ENCODE results near the gene HMX2.
"Not testable (repeated sequence)": the region's sequence is repeated elsewhere in the genome, so short reads cannot be mapped to it uniquely, and the experiment has no call there.

HMX2 gene

DNA sequence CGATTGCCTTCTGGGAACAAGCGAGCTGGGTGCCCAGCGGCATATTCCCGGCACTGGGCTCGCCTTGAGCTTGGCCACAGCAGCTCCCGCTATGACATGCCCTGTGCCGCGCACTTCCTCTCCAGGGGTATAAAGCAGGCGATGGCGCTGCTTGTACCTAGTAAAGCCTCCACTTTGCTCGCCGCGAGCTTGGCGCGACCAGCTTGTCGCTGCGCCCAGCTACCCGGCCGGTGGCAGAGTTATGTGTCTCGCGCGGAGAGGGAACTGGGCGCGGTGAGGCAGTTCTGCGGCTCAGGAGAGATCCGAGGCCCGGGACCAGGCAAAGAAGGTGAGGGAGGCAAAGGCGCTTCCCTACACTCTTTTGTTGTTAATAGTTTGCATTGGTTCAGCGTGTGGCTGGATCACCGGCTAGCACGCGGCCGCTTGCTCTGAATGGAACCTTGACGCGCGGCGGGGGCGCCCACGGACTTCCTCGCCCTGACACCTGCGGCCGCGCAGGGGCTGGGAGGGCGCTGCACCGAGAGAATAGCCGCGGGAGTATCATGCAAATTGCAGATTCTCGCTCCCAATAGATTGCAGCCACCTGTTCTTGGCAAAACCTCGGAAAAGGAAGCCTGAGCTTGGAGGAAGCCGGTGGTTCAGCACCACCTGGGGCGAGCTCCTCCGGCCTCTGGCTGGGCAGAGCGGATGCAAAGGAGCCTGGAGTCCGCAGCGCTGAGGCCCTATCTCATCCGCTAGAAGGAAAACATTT is 3.2 kb downstream of the HMX2 start:
- DNase-seq (ENCODE audit: low read depth, low spot score) = no peak

DNA sequence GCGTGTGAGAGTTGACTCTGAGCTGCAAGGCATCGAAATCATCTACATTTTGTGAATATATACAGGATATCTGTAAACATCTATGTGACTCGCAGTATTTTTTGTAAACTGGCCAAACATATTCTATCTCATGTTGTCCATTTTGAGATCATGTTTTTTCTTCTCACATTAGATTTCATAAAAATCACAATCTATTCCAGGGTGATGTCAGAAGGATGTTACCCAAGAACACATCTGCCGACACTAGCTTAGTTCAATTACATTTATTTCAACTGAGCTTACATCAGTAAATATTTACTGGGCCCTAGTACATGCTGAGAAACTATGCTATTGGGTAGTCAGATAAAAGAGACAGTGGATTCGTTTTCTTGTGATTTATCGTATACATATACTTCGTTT is 3.8 kb downstream of the HMX2 start:
- no peak for DNase-seq (ENCODE audit: low read depth, low spot score)

DNA sequence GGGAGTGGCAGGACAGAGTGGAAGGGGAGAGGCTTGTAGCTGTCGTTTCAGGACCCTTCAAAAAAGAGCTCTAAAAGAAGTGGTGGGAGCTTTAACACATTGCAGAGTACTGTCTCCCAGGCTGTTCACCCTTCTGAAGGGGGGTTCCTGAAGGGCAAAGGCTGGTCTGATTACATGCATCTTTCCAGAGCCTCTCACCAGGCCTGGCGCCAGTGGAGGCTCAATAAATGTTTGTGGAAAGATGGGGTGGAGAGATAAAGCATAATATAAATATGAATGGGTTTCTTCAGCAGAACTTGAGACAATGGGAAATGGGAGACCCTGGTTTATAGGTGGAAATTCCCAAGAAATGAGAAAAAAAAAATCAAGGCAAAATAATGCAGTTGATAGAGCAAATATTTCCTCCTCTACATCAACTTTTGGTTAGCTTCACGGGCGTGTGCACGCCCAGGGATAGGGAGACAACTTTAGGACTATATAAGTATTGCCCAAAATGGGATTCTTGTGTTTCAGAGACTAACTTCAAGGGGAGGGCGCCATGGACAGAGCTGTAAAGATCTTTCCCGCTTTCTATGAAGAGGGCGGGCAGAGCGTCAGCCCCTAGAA is 5.7 kb downstream of the HMX2 start:
- no peak for DNase-seq (ENCODE audit: low read depth, low spot score)

DNA sequence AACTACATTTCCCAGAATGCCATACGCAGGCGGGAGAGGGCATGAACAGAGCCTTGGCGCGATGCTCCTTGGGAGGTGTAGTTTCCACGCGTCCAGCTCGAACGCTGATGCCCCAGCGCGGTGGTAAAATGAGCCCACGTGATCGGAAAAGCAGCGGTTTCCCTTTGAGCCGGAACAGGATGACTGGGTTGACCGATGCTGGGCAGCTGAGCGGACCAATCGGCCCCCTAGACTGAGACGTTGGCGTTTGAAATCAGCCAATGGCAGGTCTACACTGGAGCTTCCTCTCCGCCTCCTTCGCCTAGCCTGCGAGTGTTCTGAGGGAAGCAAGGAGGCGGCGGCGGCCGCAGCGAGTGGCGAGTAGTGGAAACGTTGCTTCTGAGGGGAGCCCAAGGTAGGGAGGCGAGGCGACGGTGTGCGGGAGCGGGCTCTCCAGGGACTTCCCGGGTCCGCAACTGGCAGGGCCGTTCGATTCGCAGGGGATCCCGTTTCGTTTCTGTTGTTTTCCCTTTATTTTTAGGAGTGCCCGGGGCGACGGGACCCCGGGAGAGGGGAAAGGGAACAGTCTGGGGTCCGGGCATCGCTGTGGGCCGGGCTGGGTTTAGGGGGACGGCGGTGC is 6.3 kb downstream of the HMX2 start, which contains the start of gene BUB3:
Gene BUB3, plus strand, starts transcription at position 311 of the 619 bp plus-strand sequence. CDS start 516 bp downstream, outside the sequence.
- peak; percentile 87 for DNase-seq (ENCODE audit: low read depth, low spot score)

DNA sequence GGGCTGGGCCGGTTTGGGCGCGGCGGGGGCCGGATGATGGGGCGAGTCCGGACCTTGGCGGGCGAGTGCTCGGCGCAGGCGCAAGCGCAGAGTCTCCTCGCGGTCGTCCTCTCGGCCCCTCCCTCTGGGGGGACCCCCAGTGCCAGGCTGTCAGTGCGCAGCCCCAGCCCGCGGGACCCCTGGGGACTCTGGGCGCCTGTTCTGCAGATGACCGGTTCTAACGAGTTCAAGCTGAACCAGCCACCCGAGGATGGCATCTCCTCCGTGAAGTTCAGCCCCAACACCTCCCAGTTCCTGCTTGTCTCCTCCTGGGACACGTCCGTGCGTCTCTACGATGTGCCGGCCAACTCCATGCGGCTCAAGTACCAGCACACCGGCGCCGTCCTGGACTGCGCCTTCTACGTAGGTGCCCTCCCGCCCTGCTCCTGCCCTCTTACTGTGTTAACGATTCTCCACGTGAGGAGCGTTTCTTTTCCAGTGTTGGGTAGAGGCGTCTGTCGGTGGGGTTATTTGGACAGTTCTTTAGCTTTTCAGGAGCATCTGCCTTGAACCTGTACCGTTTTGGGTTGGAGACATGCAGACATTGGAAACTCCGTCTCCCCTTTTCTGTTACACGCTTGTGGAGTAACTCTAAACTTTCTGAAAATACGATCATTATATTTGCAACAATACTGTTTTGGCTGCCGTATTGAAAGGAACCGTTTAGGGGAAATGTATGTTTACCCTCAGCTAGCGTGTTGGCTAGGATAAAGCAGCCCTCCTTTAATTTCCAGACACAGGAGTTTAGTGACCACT is 7.0 kb downstream of the HMX2 start:
- no peak for DNase-seq (ENCODE audit: low read depth, low spot score)

DNA sequence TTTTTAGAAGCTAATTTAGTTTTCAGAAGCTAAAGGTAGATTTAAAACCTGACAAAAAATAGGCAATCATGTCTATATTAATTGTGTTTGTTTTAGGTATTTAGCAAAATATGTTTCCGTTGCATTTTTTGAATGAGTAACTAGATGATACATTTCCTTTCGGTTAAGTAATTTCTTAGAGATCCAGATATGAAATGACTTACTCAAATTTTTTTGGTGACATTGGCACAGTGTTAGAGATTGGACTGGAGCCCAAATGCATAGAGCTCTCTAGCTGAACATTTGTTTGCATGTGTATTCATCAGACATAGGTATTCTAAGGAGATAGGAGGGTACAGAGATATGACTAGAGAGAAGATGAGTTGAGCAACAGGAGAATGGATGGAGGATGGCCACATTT is 8.1 kb downstream of the HMX2 start:
- DNase-seq (ENCODE audit: low read depth, low spot score) = no peak

DNA sequence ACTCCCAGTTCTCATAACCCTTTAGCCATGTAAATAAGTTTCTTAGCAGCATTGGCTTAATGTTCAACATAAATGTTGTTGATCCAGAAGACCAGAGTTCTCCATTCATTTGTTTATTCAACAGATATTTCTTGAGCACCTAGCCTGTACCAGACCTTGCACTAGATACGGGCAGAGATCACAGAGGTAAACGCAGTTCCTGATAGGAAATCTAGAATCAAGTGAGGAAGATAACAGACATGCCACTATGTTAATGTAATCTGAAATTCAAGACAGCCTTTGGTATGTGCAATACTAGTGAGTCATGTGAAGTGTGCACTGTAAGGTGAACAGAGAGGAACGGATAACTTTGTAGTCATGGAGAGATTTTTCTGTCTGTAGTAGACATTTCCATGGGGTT is 9.3 kb downstream of the HMX2 start:
- no peak for DNase-seq (ENCODE audit: low read depth, low spot score)

DNA sequence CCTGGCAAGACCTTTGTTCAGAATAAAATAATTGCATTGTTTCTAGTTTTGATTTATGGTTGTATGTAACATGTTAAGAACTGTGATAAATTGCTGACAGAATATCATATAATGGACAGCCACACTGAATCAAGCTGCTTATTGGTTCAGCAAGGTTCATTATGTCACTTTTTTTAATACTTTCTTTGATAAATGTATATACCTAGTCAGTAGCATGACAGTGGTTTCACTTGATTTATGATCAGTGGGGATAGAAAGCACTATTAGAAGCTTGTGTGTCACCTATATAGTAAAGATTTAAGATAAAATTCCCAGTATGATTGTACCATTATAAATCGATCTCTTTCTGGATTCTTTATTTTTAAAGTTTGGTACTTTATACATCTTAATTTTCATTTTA is 10.7 kb downstream of the HMX2 start:
- no peak for DNase-seq (ENCODE audit: low read depth, low spot score)

DNA sequence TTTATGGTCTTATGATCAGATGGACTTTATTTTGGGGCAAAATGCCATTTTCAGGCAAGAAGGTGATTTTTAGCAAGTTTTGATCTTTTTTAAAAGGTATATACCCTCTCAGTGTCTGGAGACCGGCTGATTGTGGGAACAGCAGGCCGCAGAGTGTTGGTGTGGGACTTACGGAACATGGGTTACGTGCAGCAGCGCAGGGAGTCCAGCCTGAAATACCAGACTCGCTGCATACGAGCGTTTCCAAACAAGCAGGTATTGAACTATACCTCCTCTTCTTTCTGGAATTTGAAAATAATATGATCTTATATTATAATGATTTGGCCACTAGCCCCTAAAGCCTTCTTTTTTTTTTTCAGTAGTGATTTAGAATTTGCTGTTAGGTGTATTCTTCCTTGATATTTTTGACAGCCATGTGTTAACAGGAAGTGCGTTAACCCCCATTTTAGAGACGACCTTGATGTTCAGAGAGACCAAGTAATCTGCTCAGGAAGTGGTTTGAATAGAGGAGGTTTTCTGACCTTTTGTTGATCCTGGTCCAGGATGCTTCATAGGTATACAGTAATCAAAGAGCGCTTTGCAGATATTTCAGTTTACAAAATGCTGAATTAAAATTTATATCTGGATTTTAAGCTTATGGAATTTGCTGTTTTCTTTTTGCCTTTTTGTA is 12.5 kb downstream of the HMX2 start:
- DNase-seq (ENCODE audit: low read depth, low spot score) = no peak

DNA sequence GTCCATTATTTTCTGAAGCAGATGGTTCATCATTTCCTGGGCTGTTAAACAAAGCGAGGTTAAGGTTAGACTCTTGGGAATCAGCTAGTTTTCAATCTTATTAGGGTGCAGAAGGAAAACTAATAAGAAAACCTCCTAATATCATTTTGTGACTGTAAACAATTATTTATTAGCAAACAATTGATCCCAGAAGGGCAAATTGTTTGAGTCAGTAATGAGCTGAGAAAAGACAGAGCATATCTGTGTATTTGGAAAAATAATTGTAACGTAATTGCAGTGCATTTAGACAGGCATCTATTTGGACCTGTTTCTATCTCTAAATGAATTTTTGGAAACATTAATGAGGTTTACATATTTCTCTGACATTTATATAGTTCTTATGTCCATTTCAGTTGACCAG is 16.4 kb downstream of the HMX2 start:
- DNase-seq (ENCODE audit: low read depth, low spot score) = no peak

DNA sequence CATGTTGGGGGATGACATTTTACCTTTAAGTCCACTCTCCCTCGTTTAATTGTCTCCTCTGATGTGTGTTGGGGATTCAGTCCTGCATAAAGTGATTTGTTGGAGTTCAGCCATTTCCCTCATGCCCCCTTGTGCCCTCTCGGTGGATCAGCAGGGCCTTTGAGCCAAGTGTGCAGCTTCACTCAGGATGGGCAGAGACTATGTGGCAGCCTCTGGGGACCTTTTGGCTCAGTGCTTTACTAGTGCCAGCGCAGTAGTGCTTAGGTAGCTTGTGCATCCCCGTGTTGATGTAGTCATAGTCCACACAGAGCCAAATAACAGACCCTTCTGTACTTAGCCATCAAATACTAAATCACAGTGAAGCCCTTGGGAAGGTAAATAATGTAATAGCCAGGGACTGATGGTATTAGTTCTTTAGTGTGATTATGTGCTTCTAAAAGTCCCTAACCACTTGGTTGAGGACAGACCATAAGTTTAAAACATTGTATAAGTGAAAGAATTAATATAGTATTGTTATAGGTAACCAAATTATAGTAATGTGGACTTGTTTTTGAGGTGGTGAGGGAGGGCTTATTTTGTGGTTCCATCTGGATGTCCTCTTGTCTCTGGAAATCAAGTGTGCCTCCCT is 17.6 kb downstream of the HMX2 start:
- no peak for DNase-seq (ENCODE audit: low read depth, low spot score)

DNA sequence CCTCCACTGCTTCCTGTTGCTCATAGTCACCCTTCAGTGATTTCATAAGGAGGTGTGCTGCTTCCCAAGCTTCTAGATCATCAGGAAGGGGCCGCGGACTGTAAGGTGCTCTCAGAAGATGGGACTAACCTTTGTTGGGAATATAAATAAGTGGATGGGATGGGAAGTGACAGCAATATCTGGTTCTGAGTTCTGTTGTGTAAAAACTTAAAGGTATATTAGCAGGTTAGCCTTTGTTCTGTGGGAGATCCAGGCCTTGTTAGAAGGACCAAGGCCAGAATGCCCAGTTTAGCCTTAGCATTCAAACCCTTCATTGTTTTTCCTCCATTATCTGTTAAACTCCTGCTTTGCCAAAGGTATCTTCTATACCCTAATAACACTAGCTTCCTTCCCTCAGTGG is 18.7 kb downstream of the HMX2 start:
- DNase-seq (ENCODE audit: low read depth, low spot score) = no peak

DNA sequence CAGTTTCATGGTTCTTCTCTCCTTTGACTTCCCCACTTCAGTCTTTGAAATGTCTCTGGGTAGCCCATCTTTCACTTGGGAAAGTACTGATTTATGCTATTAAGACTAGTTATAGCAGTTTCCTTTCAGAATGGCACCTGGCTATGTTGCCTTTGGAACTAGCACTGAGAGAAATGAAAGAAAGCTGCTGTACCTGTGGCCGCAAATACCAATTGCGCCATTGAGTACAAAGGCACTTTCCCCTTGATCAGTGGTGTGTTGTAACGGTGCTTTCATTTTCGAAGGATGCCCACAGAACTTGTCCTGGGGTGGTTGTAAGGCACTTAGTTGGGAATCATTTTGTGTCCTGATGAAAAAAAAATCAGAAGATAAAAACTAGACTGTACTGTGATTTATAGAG is 23.0 kb downstream of the HMX2 start:
- no peak for DNase-seq (ENCODE audit: low read depth, low spot score)

DNA sequence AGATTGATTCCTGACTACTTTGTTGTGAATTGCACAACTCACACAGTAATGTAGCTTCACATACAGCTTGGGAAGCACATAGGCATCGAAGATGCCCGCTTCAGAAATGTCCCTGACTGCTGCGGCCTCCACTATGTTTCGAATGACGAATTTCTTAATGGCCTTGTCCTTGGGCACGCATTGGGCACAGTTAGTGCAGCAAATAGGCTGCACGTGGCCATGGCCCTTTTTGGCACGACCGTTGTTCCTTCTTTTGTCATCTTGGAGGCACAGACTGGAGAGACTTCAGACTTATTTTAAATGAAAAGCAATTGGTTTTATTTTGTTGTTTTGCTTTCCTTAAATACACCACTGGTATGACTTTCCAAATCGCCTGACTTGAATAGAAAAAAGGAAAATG is 23.7 kb downstream of the HMX2 start:
- not testable (repeated sequence) for DNase-seq (ENCODE audit: low read depth, low spot score)

DNA sequence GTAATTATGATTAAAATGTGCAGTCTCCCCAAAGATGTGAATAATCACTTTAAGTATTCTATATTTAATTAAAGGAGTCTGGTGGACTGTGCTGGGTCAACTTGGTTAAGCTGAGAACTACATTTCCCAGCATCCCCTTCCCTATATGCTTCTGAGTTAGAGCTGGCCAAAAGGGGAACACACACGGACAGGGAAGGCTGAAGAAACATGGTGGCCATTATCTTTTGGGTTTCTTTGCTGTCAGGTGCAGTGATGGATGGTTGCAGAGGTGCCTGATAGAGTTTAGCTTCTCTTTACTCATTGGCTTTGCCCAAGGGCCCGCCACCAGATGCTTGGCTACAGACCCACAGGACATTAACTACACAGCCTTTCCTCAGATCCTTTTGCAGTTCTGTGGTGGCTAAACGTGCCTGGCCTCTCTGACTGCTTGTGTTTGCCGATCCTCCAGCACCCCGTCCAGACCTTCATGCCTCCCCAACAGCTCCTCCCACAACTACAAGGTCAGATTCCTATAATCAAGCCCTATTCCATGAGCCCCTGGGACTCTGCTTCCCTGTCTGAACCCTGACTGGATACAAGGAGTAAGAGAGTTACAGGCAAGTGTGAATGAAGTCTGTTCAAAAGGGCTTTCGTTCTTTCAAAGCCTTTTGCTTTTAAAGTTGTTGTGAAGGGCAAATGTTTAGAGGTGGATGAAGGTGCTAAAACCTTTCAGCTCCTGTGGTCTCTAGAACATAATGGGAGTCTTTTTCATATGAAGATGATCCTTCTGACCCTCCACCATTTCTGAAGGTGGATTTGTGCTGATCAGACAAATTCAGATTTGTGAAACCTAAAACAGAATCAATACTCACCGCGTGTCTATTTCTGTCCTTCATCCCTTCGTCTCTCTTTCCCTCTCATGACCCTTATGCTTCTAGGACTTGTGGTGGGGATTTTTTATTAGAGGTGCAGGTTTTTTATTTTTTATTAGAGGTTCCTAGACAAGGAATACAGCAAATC is 27.8 kb downstream of the HMX2 start:
- no peak for DNase-seq (ENCODE audit: low read depth, low spot score)

DNA sequence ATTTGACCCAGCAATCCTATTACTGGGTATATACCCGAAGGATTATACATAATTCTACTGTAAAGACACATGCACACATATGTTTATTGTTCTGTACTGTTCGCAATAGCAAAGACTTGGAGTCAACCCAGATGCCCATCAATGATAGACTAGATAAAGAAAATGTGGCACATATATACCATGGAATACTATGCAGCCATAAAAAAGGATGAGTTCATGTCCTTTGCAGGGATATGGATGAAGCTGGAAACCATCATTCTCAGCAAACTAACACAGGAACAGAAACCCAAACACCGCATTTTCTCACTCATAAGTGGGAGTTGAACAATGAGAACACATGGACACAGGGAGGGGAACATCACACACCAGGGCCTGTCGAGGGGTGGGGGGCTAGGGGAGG is 30.5 kb downstream of the HMX2 start:
- DNase-seq (ENCODE audit: low read depth, low spot score) = not testable (repeated sequence)

DNA sequence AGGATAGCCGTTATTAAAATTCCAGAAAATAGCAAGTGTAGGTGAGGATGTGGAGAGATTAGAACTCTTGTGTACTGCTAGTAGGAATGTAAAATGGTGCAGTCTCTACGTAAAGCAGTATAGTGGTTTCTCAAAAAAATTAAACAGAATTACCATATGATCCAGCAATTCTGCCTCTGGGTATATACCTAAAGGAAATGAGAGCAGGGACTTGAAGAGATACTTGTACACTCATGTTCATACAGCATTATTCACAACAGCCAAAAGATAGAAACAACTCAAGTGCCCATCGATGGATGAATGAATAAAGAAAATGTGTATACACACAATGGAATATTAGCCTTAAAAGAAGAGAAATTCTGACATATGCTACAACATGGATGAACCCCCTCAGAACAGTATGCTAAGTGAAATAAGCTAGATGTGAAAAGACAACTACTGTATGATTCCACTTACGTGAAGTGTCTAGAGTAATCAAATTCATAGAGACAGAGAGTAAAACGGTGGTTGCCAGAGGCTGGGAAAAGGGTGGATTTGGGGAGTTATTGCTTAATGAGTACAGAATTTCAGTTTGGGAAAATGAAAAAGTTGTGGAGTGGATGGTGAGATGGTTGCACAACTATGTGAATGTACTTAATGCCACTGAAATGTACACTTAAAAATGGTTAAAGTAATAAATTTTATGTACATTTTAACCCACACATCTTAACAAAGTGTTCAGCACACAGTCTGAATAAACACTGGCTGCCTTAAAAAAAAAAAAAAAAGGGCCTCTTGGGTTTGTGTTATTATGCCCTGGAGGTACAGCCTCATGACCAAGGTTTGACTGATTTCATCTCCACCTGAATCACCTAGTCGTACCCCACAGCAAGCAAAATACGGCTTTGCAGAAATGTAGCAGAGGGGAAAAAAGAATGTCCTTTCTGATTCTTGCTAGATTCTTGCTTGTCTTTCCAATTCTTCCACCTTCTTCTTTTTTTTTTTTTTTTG is 32.5 kb downstream of the HMX2 start:
- DNase-seq (ENCODE audit: low read depth, low spot score) = no peak

DNA sequence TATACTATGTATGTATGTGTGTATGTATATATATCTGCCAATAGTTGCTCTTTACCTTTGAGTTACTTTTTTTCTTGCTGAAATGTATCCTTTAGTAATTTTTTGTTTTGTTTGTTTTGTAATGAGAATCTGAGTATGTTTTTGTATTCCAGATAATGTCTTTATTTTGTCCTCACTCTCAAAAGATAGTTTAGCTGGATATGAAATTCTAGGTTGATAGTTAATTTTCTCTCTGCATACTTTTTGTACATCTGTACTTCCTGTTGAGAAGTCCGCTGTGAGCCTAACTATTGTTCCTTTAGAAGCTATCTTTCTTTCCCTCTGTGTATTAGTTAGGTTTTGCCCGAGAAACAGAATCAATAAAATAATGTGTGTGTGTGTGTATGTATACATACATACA is 35.8 kb downstream of the HMX2 start:
- no peak for DNase-seq (ENCODE audit: low read depth, low spot score)

DNA sequence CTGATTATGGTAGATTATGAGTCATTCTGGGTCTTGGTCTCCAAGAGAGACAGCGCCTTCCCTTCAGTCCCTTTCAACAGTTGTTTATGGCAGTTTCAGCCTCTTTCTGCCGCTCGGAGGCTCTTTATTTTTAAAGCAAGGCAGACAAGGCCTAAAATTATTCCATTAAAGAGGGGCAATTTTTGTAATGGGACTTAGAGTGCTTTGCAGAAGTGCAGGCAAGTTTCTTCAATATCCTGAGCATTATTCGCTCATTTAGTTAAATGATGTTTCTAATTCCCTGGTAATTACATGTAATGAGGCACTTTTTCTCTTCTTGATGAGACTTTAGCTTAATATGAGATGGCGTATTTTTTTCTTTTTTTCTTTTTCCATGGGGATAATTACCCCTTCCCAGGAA is 39.8 kb downstream of the HMX2 start:
- DNase-seq (ENCODE audit: low read depth, low spot score) = no peak

All from activated naive CD8-positive, alpha-beta T cell treated with anti-CD3 and anti-CD28 coated beads, Interleukin-2, amount 50 U/mL, for 16 hours (primary cell).